ENCODE measurements around the gene PC.
"Not testable (repeated sequence)": the region's sequence is repeated elsewhere in the genome, so short reads cannot be mapped to it uniquely, and the experiment has no call there.

Gene PC

DNA sequence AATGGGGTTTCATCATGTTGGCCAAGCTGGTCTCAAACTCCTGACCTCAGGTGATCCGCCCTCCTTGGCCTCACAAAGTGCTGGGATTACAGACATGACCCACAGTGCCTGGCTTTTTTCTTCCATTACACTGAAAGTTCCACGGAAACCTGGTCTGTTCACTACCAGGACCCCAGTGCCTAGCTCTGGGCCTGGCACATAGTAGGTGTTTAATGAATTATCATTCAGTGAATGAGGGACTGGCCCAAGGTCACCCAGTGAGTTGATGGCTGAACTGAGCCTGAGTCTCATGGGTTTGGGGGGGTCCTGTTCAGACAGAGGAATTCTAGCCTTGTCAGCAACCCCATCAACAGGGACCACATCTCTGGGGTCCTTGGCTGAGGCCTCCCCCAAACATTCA, 20.0 kb upstream of the PC start:
- no peak for DNase-seq

DNA sequence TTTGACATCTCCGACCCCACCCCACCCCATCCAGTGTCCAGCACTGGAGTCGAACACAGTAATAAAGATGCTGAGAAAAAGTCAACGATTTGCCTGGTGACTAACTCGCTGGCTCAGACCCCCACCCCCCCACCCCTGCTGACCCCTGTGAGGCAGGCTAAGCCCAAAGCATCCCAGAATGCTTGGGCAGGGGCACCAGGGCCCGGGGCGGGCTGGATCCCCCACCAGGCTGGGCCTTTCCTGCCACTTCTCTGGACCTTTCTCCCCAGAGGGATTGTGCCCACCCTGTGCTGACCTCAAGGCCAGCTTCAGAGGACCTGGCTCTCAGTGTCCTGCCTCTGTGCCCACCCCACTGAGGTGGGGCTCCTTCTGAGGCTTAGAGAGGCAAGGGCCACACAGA, 18.7 kb upstream of the PC start:
- DNase-seq = no peak

DNA sequence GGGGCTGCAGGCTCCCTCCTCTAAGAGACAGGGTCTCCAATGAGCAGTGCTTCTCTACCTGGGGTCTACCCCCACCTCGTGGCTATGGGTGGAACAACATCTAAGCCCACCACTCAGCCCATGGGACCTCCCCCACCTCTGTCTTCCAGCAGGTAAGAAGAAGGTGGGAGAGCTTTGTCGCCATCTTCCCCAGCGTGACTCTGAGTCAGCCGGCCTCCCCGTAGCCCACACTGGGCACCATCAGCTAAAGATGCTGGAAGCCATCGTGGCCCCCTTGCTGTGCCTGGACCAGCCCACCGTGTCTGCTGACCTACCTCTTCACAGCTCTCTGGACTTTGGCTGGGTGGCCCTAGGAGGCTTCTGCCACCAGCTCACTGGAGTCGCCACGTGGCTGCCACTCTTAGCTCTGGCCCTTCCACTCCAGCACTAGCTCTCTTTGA, 17.9 kb upstream of the PC start:
- no peak for DNase-seq

DNA sequence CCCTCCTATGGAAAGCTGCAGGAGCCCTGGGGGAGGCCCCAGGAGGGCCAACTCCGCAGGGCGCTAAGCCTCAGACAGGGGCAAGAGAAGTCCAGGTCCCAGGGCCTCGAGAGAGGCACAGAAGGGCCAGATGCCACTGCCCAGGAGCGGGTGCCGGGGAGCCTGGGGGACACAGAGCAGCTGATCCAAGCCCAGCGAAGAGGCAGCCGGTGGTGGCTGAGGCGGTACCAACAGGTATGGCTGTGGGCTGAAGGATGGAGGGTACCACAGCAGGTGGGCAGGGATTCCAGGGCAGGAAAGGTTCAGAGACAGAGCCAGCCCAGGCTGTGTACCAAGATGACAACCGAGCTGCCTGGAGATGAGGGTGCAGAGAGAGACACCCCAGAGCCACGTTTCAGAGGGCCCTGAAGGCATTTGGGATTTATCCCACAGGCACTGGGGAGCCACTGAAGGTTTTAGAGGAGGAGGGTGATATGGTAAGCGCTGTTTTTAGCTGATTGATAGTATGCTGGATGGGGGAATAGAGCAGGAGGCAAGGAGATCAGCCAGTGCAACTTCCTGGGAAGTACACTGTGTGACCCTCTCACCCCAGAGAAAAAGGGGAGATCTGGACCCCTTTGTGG, 17.3 kb upstream of the PC start:
- no peak for DNase-seq

DNA sequence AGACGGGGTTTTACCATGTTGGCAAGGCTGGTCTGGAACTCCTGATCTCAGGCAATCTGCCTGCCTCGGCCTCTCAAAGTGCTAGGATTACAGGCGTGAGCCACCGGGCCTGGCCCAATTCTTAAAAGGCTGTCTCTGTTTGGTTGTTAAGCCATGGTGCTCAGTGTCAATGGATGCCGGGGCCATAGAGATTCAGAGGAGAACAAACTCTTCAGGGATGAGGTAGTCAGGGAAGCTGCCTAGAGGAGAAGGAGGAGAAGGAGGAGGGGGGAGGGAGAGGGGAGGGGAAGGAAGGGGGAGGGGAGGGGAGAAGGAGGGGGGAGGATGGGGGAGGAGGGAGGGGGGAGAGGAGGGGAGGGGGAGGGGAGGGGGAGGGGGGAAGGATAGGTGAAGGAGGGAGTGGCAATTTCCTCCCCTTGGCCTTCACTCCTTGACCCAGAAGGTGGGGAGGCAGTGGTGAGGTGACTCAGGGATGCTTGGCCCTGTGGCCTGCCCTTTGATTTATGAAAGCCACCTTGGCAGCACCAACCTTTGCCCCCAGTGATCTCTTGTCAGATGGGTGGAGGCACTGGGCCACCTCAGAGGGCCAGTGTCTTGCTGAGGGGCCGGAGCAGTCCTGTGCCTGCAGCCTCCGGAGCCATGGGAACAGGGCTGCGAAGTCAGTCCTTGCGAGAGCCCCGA, 16.7 kb upstream of the PC start, which contains the start of gene C11orf86:
Gene C11orf86, plus strand, starts transcription at position 581 of the 681 bp plus-strand sequence. Its CDS starts 59 bp downstream, at position 640.
- no peak for DNase-seq

DNA sequence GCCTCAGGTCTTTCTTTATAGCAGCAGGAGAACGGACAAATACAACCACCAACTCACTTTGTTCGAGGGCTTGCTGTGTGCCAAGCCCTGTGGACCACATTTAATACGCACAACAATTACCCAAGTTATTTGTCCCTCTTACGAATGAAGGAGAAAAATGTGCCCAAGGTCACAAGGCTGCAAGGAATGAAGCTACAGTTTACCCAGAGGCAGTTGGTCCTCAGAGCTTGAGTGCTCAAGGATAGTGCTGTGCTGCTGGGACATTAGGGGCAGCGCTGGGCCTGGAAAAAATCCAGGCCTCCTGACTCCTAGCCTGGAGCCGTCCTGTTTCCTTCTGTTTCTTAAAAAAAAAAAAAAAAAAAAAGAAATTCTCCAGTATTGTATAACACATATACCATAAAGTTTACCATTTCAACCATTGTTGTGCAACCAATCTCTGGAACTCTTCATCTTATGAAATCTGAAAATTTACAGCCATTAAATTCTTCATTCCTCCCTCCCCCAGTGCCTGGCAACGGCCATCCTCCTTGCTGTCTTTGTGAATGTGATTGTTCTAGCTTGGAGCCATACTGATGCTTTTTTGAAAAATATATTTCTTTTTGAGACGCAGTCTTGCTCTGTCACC, 15.9 kb upstream of the PC start:
- DNase-seq = no peak

DNA sequence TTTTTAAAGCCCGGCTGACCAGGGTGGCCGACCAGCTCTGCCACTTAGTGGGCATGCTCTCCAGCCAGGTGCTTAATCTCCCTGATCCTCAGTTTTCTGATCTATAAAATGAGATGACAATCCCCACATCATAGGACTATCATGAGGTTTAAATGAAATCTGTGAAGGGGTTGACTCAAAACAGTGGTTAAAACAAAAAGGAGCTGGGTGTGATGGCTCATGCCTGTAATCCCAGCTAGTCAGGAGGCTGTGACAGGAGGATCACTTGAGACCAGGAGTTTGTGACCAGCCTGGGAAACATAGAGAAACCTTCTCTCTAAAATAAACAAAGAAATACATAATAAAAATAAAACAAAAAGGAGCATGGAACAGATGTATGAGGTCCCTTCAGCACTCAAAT, 13.3 kb upstream of the PC start:
- no peak for DNase-seq

DNA sequence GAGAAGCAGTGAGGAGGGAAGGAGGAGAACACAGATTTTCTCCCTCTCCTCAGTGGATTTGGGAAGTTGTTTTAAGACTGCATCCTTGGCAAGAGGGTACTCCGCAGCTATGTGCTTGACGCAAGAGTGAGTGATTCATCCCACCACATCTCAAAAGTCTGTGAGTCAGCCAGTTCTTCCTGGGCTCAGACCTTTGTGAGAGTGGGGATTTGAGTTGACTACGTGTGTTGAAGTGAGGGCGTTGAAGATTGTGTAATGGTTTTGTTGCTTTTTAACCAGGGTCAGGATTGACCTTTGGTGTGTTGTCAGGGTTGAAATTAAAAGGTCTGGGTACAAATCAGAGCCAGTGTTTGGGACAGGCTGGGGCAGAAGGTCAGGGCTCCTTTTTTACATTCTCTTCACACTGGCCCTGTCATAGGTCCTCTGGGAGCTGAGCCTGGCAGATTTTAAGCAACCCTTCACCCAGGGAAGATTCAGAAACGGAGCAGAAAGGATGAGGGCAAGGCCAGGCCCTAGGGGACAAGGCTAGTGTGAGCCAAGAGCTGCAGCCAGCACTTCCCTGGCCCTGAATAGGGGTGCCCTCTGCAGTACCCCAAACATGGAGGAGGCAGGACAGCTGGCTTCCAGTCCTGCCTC, 12.7 kb upstream of the PC start:
- no peak for DNase-seq

DNA sequence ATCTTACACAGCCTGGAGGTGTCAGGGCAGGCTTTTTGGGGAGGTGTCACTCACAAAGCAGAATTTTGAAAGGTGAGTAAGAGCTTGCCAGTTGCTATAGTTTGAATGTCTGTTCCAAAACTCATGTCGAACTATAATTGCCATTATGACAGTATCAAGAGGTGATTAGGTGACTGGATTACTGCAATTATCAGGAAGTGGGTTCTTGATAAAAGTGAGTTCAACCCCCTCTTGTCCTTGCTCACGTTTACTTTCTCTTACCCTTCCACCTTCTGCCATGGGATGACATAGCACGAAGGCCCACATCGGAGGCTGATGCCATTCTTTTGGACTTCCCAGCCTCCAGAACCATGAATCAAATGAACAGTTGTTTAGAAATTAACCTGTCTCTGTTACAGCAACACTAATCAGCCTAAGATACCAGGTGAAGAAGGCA, 12.2 kb upstream of the PC start:
- no peak for DNase-seq

DNA sequence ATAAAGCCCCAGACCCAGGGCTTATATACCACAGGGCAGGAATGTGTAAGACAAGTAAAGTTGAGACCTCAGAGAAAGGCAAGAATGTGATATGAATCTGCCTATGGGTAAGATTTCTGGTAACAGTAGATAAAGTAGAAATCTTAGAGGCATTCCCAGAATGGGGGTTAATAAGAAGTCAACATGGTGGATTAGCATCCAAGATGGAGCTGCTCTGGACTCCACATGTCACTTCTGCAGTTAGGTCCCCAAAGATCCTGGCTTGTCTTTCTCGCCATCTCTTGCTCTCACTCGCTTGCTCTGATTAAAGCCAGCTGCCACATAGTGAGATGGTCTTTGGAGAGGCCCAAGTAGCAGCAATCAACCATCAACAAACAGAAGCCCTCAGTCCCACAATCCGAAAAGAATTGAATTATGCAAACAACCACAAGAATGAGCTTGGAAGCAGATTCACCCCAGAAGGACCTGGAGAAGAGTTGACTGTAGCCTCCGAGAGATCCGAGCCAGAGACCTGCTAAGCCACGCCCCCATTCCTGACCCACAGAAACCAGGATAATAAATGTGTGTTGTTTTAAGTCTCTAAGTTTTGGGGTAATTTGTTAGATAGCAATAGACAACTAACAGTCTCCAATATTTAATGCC, 11.5 kb upstream of the PC start:
- DNase-seq = no peak

DNA sequence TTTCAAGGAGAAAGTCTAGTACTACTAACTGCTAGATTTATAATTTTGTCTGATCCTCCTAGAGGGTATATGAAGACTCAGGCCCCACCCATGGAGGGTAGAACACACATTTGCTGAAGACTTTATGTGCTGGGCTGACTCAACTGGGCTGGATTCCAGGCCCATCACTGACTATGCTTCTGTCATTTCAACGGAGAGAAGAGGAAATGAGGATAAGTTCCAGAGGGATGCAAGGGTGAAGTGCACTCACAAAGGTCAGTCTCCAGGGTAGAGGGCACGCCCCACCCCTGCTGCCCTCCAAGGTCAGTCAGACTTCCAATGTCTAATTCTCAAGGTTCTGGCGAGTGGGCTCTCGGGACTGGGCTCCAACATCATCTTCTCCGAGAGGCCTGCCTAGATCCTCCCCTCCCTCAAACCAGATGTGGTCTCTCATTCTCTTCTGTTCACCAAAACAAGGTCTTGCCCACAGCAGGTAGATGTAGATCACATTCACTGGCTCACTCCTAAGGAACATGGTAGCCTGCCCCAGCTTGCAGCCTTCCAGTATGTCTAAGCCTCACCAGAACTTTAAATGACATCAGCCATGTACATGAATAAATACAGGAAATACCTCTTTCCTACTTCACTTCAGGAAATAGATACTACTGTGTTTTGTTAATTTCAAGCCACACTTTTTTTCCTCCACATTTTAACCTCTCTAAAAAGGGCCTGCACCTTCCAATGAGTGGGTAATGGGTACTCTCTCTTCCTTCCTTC, 9.7 kb upstream of the PC start:
- DNase-seq = no peak

DNA sequence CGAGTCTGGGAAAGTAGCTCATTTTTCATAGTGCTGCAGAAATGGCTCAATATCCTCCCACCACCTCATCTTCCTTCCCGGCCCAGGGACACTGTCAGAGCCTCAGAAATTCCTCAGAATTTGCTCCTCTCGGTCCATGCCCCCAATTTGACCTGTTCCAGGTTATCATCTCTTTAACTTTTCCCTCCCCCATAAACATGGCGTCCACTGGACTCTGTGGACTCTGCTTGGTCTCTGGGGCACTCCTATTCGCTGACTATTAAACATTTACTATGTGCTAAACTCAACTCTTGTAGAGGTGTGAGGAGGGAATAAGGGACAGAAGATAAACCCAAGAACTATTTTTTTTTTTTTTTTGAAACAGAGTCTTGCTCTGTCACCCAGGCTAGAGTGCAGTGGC, 8.2 kb upstream of the PC start:
- DNase-seq = no peak

DNA sequence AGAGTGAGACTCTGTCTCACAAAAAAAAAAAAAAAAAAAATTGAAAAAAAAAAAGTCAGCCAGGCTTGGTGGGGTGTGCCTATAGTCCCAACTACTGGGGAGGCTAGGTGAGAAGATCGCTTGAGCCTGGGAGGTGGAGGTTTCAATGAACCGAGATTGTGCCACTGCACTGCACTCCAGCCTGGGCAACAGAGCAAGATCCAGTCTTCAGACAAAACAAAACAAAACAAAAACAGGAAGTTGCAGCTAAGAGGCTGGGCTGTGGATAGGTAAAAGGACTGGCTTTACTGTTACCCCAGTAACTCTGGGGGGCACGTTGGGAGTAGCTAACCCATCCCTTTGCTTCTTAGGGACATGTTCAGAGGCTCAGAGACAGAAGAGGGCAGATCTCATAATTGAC, 6.3 kb upstream of the PC start:
- no peak for DNase-seq

DNA sequence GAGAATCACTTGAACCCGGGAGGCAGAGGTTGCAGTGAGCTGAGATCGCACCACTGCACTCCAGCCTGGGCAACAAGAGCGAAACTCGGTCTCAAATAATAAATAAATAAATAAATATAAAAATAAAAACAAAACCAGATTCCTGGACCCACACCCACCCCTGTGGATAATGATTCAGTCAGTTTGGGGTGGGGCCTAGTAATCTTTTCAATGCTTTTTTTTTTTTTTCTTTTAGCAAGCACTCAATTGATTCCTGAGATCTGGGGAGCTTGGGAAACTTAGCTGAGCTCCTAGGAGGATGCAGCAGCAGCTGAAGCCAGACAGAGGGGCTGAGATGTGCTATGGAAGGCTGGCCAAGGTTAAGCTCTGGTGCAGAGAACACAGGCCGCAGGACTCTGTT, 4.6 kb upstream of the PC start:
- no peak for DNase-seq

DNA sequence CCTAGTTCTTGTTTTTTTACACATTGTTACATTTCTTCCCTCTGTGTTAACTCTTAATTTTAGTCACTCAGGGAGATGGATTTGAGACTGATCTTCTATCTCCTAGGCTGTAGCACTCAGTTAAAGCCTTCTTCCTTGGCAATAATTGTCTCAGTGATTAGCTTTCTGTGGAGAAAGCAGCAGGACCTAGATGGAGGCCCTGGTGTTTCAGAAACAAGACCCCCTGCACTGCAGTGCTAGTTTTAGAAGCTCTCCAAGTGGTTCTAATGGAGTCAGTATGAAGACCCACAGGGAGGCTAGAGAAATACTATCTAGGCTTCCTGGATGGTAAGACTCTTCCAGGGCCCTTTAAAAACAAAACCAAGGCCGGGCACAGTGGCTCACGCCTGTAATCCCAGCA, 4.1 kb upstream of the PC start:
- DNase-seq = no peak

DNA sequence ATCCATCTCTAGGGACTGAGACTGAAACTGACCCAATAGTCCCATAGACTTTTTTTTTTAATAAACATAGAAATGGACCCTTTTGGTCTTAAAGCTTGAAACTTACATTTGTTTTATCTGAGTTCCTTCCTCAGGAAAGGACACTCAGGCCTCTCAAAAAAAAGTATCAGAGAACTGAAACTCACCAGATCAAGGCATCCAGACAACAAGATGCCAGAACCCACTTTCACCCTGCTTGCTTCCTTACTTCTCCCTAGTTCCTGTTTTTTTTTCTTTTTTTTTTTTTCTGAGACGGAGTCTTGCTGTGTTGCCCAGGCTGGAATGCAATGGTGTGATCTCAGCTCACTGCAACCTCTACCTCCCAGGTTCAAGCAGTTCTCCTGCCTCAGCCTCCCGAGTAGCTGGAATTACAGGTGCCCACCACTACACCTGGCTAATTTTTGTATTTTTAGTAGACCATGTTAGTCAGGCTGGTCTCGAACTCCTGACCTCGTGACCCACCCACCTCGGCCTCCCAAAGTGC, 3.6 kb upstream of the PC start:
- not testable (repeated sequence) for DNase-seq

DNA sequence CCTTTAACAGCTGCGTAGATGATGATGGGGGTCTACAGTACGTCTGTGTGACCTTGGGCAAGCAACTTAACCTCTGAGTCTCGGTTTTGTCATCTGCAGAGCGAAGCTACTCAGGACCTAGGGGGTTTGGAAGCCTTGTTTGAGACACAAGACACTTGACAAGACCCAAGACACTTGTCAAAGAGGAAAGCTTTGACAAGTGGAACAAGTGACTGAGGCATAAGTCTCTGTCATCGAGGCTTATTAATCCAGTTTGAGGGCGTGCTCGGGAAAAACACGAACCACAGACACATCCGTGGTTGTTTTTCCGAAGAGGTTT, 732 bp upstream of the PC start:
- DNase-seq = no peak

DNA sequence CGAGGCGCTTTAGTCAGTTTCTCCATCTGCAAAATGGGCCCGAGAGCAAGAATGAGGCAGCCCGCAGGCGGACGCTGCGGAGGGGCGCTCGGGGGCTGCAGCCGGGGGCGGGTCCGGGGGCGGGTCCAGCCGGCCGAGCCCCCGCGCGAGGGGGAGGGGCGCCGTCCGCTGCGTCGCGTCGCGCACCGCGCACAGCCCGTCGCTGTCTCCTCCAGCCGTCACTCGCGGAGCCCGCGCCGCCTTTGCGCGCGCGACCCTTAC, 282 bp downstream of the PC start:
- no peak for DNase-seq

DNA sequence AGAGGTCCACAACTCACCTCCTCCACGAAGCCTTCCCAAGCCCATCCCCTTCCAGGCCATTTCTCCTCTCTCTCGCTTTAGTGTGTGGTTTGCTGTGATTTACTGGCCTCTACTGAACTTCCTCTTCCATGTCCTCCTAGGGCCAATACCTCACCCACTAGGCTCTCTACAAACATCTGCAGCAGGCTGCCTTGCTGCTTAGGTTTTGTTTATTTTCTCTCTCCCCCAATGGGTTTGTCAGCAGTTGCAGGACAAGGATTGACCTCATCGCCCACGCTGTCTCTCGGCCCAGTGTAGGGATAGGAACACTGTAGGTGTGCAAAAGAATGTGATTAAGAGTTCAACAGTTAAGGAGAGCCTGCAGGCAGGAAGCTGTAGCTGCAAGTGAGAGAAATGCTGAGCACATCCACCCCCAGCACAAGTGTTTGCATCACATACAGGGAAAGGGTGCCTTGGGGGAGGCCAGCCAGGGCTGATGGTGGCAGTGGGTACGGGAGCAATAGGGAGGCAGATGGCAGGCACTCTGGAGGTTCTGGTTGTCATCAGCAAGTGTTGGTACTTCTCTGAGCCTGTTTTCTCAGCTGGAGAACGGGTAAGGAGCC, 1.4 kb downstream of the PC start:
- DNase-seq = no peak

DNA sequence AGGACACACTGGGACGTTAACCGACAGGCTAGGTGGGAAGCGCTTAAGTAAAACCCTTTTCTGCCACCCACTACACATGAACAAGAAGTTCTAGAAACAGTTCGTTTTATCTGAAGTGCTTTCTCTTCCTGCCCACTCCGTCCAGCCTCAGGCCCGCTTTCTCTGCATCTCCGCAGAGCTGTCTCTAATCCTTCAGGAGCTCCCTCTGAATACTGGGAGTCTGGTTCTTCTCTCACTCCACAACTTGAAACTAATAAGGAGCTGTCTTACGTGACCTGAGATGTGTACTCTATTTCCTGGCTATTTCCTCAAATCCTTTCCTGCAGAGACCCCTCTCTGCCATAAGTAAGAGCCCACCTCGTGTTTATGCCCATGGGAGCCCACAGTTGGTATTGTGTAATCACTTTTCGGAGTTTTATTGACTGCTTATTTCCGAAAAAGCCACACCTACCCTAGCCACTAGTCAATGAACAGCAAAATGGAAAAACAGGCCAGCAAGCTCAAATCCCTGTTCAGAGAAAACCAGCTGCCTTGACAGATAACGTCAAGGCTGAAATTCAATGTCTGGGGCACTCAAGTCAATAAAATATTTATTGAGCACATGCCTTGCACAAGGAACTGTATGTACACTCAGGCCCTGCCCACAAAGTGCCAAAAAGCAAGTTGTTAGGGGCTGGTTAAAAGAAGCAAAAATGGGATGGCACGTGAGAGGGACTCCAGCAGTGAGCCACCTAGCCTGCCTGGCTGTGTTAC, 4.9 kb downstream of the PC start:
- DNase-seq = no peak

DNA sequence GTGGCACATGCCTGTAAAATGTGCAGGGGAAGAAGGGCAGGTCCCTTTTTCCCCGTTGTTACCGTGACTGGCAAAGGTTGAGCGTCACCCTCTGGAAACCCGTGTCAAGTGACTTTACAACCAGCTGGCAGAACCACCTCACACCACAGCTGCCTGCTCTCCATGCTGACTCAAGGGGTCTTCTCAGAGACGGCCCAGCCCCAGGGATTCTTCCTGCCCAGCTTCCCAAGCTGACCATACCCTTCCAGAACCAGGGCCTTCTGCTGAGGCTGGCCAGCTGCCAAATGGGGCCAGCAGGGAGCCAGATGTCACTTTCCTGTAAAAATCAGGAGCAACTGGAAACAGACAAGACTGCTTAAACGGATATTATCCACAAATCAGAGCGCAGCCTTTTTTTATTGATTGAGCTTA, 6.3 kb downstream of the PC start:
- no peak for DNase-seq

DNA sequence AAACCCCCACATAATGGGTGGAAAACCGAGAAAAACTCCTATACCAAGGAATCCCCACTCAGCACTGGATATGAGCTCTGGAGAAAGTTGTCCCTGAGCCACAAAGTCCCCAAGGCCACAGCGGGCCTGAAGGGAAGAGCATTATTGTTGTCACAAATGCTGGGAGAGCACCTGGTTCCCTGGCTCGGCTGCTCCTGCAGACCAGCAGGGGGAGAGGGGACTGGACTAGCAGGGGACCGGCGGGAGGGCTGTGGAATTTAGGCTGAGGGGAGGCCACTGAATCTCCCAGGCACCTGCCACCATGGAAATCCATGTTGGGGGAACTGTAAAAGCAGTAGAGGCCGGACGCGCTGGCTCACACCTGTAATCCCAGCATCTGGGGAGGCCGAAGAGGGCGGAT, 7.0 kb downstream of the PC start:
- DNase-seq = no peak
